SU-DHL-6 (cell line): ENCODE data around the gene MT1A.

Experiments used
- EZH2phosphoT487 ChIP-seq: fragments of 200-600 bp; sonication (generic), shearing (Covaris generic); conservative IDR thresholded peaks from 2 replicates; pipeline ENCODE4 v1.6.1; 2018; ENCODE audit warnings: mild to moderate bottlenecking, antibody characterized with exemption, low read length, moderate library complexity, mixed read lengths
- TF ChIP-seq, protein P1 (sequence below): fragments of 200-600 bp; sonication (generic); IDR thresholded peaks from one replicate; pipeline ENCODE4 v1.5.1; 2017; ENCODE audit warnings: antibody characterized with exemption, mild to moderate bottlenecking, low read length, moderate library complexity; ENCODE audit not compliant: insufficient read depth, poor library complexity, severe bottlenecking

DNA sequence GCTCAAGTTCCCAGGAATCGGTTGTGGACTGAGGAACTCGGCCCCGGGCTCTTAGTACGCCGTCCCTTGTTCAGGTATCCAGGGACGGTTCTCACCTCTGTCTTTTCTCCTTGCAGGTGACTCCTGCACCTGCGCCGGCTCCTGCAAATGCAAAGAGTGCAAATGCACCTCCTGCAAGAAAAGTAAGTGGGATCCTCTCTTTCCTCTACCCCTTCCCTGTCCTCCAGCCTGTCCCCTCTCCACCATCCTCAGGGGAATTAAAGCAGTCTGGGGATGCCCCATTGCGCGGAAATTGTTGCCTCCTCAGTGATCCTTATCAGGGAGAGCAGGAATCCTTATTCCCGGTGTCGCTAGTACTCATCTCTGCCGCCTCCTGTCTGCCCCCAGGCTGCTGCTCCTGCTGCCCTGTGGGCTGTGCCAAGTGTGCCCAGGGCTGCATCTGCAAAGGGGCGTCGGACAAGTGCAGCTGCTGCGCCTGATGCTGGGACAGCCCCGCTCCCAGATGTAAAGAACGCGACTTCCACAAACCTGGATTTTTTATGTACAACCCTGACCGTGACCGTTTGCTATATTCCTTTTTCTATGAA is 29.5 kb upstream of the MT1A start:
- TF ChIP-seq, protein P1, sequence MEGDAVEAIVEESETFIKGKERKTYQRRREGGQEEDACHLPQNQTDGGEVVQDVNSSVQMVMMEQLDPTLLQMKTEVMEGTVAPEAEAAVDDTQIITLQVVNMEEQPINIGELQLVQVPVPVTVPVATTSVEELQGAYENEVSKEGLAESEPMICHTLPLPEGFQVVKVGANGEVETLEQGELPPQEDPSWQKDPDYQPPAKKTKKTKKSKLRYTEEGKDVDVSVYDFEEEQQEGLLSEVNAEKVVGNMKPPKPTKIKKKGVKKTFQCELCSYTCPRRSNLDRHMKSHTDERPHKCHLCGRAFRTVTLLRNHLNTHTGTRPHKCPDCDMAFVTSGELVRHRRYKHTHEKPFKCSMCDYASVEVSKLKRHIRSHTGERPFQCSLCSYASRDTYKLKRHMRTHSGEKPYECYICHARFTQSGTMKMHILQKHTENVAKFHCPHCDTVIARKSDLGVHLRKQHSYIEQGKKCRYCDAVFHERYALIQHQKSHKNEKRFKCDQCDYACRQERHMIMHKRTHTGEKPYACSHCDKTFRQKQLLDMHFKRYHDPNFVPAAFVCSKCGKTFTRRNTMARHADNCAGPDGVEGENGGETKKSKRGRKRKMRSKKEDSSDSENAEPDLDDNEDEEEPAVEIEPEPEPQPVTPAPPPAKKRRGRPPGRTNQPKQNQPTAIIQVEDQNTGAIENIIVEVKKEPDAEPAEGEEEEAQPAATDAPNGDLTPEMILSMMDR = no peak
- no peak for TF ChIP-seq EZH2phosphoT487
